Measurements from ENCODE around the gene DHX29.

Gene DHX29

DNA sequence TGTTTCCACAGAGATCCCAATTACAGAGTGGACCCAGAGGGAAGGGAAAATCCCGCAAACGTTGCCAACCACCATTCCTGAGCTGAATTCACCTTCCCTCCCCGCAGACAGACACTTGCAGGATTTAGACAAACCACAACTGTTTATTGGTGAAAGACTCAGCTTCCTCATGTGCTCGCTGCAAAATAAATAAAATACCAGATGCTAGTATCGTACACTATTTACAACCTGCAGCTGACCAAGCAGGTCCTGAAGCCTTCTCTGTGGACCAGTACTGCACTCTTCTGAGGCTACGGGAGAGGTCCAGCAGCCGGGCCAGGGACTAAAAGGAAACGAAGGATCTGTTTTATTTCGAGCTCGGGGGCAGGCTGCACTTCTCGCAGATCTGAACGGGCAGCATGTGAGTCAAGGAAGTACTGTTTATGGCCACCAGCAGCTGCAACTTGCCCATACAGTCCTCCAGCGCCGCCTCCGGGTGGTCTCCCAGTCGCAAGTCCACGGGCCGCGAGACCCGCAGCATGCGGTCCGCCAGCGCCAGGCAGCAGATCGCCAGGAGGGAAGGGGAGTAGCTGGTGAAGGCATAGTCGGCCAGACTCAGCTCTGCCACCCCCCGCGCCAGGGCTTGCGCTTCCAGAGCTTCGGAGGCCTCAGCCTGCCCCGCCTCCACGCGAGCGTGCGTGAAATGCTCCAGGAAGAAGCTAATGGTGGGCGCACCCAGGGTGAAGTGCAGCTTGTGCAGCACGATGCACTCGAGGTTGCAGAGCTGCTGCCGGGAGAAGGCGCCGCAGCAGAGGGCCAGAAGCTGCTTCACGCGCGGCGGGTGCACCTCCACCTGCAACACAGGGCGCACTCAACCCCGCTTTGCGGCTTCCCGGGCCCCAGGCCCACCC lies 76.2 kb downstream of the DHX29 start:
- peak; percentile 74 for DNase-seq

GRCh38 chr5:55230086-55230629 lies 77.3 kb downstream of the DHX29 start:
- DNase-seq = peak; percentile 21

- DNase-seq = peak; percentile 71
Measured at GRCh38 chr5:55227664-55228430, 79.6 kb downstream of the DHX29 start.

GRCh38 chr5:55226934-55227663 lies 80.4 kb downstream of the DHX29 start, which contains the start of gene MCIDAS:
Gene MCIDAS, minus strand, starts transcription at chr5:55227315. Its CDS starts 177 bp downstream, at chr5:55227138.
- peak; percentile 73 for DNase-seq

DNA sequence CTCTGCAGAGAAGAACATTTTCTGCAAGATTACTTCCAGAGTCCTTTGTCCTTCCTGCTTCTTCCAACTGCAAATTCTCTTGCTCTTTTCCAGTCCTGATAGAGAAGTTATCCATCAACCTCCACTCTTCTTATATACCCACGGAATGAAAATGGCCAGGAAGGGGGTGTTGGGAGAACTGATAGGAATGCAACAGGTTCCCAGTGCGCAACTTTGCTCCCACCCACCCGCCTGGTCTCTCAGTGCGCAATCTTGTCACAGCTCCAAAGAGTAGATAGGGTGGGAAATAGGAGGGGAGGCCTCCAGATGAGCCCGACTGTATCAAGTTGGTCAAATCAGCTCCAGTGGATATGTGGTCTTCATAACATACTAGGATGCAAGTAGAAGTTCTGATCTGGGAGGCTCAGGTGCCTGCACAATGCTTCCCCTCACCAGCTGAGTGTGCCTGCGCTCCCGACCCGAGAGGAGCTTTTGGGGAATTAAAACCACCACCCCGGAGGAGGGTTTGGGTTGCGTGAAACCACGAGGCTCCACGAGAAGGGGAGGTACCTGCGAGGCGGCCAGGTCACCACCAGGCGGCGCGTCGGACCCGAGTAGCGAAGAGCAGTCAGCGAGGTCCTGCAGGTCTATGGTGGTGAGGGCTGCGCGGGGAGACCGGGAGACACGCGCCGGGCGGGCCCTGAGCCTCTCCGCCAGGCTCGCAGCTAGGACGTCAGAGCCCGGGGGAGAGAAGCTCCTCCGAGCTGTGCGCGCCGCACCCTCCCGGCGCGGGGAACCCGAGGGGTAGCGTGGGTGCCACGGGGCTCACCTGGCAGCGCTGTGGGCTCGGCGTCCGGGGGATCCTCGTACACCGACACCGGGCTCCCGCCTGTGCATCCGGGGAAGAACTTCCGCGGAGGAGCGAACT lies 81.2 kb downstream of the DHX29 start:
- peak; percentile 89 for DNase-seq

- DNase-seq = no peak
Measured at GRCh38 chr5:55225346-55225745, 82.1 kb downstream of the DHX29 start.

DNA sequence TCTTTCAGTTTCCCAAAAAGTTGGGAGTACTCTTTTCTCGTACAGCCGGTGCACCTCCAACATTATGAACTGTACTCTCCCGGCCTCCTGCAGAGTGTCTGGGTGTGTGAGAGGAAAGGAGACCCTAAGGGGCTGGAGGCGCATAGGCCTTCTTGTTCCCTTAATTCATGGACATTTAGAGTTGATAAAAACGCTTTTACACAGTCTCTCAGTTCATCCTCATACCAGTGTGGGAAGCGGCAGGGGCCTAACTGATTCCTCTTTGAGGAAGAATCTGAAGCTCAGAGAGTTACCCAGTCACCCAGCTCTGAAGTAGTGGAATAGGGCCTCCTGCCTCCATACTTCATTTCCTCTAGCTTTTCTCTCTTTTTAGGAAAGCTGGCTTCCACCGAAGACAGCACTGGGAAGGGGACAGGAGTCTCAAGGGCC lies 83.7 kb downstream of the DHX29 start:
- DNase-seq = no peak

DNA sequence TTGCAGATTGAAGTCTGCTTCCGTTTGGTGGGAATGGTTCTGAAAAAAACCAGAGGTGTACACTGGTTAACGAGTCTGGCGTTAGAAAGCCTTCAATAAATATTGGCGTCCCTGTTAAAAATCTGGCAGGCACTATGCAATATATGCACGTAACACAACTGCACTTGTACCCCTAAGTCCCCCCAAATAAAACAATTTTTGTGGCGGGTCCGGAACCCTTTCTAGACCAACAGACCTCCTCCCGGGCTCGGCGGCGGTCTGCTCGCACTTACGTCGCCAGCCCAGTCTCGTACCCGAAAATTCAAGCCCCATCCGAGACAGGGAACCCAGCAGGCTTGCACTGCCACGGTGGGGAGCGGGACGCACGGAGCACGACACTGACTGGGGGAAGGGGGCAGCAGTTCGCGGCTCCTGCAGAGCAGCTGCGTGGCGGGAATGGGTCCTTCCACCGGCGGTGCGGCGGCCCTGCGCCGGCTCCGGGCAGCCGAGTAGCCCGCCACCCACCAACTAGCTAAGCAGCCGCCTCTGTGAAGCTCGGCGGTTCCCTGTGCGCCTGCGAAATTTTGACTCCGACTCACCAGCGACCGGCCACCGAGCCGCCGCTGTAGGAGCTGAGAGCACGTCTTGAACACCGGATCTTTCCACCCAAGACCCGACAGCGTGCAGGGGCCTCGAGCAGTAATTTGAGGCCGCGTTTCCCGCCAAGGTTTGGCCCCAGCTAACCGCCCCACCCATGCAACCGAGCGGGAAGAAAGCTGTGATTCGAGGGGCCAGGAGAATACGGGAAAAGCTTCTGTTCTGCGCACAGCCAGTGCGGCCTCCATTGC lies 84.3 kb downstream of the DHX29 start:
- peak; percentile 77 for DNase-seq

GRCh38 chr5:55222092-55222984 lies 85.2 kb downstream of the DHX29 start:
- peak; percentile 59 for DNase-seq

DNA sequence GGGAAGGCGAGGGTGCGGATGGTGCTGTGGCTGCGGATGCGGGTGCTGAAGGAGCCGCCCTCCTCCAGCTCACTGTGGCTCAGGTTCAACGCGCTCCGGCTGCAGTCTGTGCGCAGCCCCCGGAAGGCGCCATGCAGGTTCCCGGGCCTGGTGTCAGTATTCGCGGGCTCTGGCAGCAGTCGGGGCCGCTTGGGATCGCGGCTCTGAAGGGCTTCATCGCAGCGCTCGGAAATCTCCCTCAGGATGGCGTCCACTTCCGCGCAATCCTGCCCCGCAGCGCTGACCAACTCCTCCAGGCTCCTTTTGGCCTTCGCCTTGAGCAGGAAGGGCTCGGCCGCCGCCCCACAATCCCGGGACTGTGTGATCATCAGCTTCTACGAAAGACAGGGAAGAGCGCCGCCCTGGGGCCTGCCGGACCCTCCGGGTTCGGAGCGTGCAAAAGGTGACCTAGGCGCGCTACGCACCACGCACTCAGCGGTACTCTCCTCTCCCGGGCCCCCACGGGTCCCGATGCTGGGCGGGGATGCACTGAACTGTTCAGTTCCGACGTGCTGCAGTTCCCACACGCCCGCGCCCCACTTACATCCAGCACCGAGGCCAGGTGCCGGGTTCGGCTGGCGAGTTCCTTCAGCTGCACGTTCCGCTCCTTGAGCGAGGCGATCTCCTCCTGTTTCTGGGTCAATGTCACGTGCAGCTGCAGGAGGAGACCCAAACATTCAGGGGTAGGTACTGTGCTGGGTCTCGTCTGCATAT lies 86.9 kb downstream of the DHX29 start:
- DNase-seq = peak; percentile 76

DNA sequence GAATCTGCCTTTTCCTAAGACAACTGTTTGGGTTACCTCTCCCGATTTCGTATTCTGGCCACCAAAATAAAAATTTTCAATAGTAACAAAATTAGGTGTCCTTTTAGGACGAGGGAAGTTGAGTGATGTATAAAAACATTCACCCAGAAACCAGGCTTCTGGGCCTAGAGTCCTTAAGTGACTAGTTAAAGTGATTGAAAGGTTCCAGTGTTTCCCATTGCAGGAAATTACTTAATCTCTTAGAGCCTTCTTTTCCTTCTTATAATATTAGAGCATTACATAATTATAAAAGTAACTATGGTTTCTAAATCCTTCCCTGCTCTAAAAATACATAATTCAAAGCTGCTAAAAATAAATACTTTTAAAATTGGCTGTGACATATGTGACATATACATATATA lies 87.7 kb downstream of the DHX29 start:
- DNase-seq = peak; percentile 5

DNA sequence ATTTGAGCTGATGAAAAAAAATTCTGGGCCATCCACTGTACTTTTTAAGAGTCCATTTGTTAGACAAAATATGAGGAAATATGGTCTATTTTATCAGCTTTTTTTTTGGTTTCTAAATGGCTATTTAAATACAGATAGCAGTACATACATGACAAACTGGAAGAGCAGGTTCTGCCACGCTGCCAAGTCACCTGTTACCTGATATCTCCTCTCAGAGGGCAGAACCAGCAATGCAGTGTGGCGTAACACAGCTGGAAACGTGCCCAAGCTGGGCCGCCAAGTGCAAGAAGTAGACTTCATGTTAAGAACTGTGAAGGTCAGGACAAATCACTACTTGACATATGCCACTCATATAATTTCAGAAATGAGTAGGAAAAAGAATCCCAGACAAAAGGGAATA lies 88.5 kb downstream of the DHX29 start:
- peak; percentile 57 for DNase-seq

GRCh38 chr5:55211184-55211874 lies 96.2 kb downstream of the DHX29 start:
- DNase-seq = no peak
